SK-N-SH (cell line): ENCODE measurements around the gene MBNL1. TPM values are rescaled to one million over a fixed set of nuclear protein-coding genes. Genes with fewer than 3 reads are reported as not detected.
A peak's percentile ranks its signal among the peaks of the same experiment; 100 is the strongest.

Source experiments
- CTCF ChIA-PET: fragments of 300-600, 350-600 bp; formaldehyde crosslinking; extraction: SDS; loops from one replicate; lab custom pipeline; 2021; lab: Yijun Ruan, JAX
- POLR2A ChIA-PET: fragments of 350-600 bp; sonication (Branson Sonifier 250); formaldehyde crosslinking; extraction: SDS; loops from one replicate; lab custom pipeline; 2020; ENCODE audit warnings: antibody characterized with exemption, inconsistent platforms; lab: Yijun Ruan, JAX
- DNase-seq: peaks from one replicate; pipeline ENCODE4 v3.0.0; 2012
- H2AFZ ChIP-seq: fragments of 200-600 bp; sonication (generic); 2 replicates; pipeline ENCODE4 v1.8.1; 2016; ENCODE audit warnings: antibody characterized with exemption, mild to moderate bottlenecking, low read depth
- H3F3A ChIP-seq: fragments of 200-600 bp; sonication (generic); replicated peaks from 2 replicates; pipeline ENCODE3; 2016; ENCODE audit warnings: antibody characterized with exemption, mild to moderate bottlenecking; ENCODE audit not compliant: insufficient read depth
- H3K27ac ChIP-seq, 2 experiments: fragments of 200-500 bp in 1 of 2; fragments of 200-600 bp in 1 of 2; sonication (Bioruptor generic) in 1 of 2; sonication (generic), shearing (Covaris generic) in 1 of 2; 2 replicates each; pipeline versions ENCODE4 v1.5.1 to v1.6.1; 2014 to 2016; ENCODE audit warnings: low read depth in 2 of 2, inconsistent platforms in 1 of 2, low read length in 1 of 2, mild to moderate bottlenecking in 1 of 2, mixed read lengths in 1 of 2
- H3K27me3 ChIP-seq: fragments of 200-600 bp; sonication (generic), shearing (Covaris generic); 2 replicates; pipeline ENCODE4 v1.6.1; 2016; ENCODE audit warnings: mixed run types; ENCODE audit not compliant: insufficient read depth
- H3K36me3 ChIP-seq, 2 experiments: fragments of 200-500 bp in 1 of 2; fragments of 200-600 bp in 1 of 2; sonication (Bioruptor generic) in 1 of 2; sonication (generic) in 1 of 2; replicated peaks in 1 of 2; 2 replicates each; pipeline versions ENCODE3 to v1.5.1; 2014 to 2016; ENCODE audit warnings: low read length in 1 of 2, mild to moderate bottlenecking in 1 of 2; ENCODE audit not compliant: insufficient read depth in 2 of 2, control insufficient read depth in 1 of 2
- H3K4me1 ChIP-seq, 2 experiments: fragments of 200-500 bp in 1 of 2; fragments of 200-600 bp in 1 of 2; sonication (Bioruptor generic) in 1 of 2; sonication (generic), shearing (Covaris generic) in 1 of 2; 2 replicates each; pipeline versions ENCODE4 v1.5.1 to v1.6.1; 2014 to 2016; ENCODE audit warnings: low read depth in 1 of 2, low read length in 1 of 2, mixed run types in 1 of 2; ENCODE audit not compliant: insufficient read depth in 2 of 2, control insufficient read depth in 1 of 2
- H3K4me2 ChIP-seq: fragments of 200-600 bp; sonication (generic), shearing (Covaris generic); 2 replicates; pipeline ENCODE4 v1.6.1; 2017; ENCODE audit warnings: mixed run types
- H3K4me3 ChIP-seq, 2 experiments: fragments of 200-500 bp in 1 of 2; fragments of 200-600 bp in 1 of 2; sonication (Bioruptor generic) in 1 of 2; sonication (generic), shearing (Covaris generic) in 1 of 2; 2 replicates each; pipeline versions ENCODE4 v1.5.1 to v1.8.1; 2014 to 2016; ENCODE audit warnings: low read depth in 2 of 2, inconsistent platforms in 1 of 2, low read length in 1 of 2, mild to moderate bottlenecking in 1 of 2, mixed read lengths in 1 of 2, moderate library complexity in 1 of 2
- H3K79me2 ChIP-seq: fragments of 200-600 bp; sonication (generic); 2 replicates; pipeline ENCODE4 v1.8.1; 2017; ENCODE audit warnings: mild to moderate bottlenecking; ENCODE audit not compliant: insufficient read depth
- H3K9ac ChIP-seq: fragments of 200-600 bp; sonication (generic); 2 replicates; pipeline ENCODE4 v1.6.1; 2017; ENCODE audit warnings: mixed run types
- H3K9me2 ChIP-seq: fragments of 200-600 bp; sonication (generic); 2 replicates; pipeline ENCODE4 v1.6.1; 2017; ENCODE audit warnings: mixed run types
- H3K9me3 ChIP-seq: fragments of 200-600 bp; sonication (generic); 2 replicates; pipeline ENCODE4 v1.6.1; 2017; ENCODE audit warnings: mixed run types, mild to moderate bottlenecking, moderate library complexity
- H4K20me1 ChIP-seq: fragments of 200-600 bp; sonication (generic); 2 replicates; pipeline ENCODE4 v1.6.1; 2017; ENCODE audit warnings: mild to moderate bottlenecking, mixed run types; ENCODE audit not compliant: insufficient read depth
- CTCF ChIP-seq: fragments of 200-600 bp; sonication (generic); IDR thresholded peaks from 2 replicates; pipeline ENCODE4 v1.6.1; 2017; ENCODE audit warnings: antibody characterized with exemption, mild to moderate bottlenecking, moderate library complexity
- GABPA ChIP-seq: IDR thresholded peaks from 2 replicates; pipeline ENCODE4 v1.4.0; 2012; ENCODE audit warnings: low read depth, mild to moderate bottlenecking
- RAD21 ChIP-seq: IDR thresholded peaks from 2 replicates; pipeline ENCODE4 v1.6.1; 2012; ENCODE audit warnings: mild to moderate bottlenecking, low read length
- RCOR1 ChIP-seq: fragments of 150-350 bp; IDR thresholded peaks from 2 replicates; pipeline ENCODE4 v1.6.1; 2017; ENCODE audit warnings: antibody characterized with exemption, low read length
- SMC3 ChIP-seq: IDR thresholded peaks from 2 replicates; pipeline ENCODE4 v1.6.1; 2012; ENCODE audit warnings: low read depth, low read length, improper control_type of control experiment
- TEAD4 ChIP-seq: IDR thresholded peaks from 2 replicates; pipeline ENCODE4 v1.4.0; 2012; ENCODE audit warnings: mild to moderate bottlenecking, borderline replicate concordance; ENCODE audit not compliant: insufficient read depth
- USF2 ChIP-seq: fragments of 150-350 bp; IDR thresholded peaks from 2 replicates; pipeline ENCODE4 v1.6.1; 2017; ENCODE audit warnings: antibody characterized with exemption, low read length, low read depth, borderline replicate concordance
- ZBTB33 ChIP-seq: IDR thresholded peaks from 2 replicates; pipeline ENCODE4 v1.4.0; 2012; ENCODE audit warnings: low read depth, borderline replicate concordance
- WGBS: methylation state at CpG from one replicate; pipeline ENCODE4 v1.1.6; 2017; ENCODE audit warnings: low lambda C conversion rate; 5-methylcytosine and 5-hydroxymethylcytosine counted together
- polyA plus RNA-seq, 3 experiments: library from polyadenylated mRNA; depleted of rRNA; stranded (reverse); fragments of >200 nt; gene quantifications; 2 replicates each; pipeline ENCODE4 v1.2.3, GENCODE V29; 2012

The MBNL1 gene
- polyA plus RNA-seq, 1 of the 3 experiments (the other 2 are of a cell fraction): 44.3 TPM

GRCh38 chr3:152471814-152472671 lies 203.3 kb downstream of the MBNL1 start:
- H3K27me3 ChIP-seq: no peaks in the 10 kb centered on the region
- TF ChIP-seq RAD21 (peak; percentile 71), GABPA (no peak), CTCF (peak; percentile 80), RCOR1 (0 out of 2 replicates have a peak, but pooled peaks have one; percentile 15), SMC3 (peak; percentile 59), USF2 (no peak)
- peaks cover 0 to 3% of the 10 kb centered on the region in 2 experiments; a peak in 1 of 4 replicates for H3K4me1 ChIP-seq
- H3K4me3 ChIP-seq: peak overlapping the region in 1 of 2 experiments; percentile 14; a peak in 2 of 4 replicates
- H3K79me2 ChIP-seq: no peaks in the 10 kb centered on the region
- H3K9me3 ChIP-seq: no peaks in the 10 kb centered on the region
- H3K9ac ChIP-seq: no peak overlapping the region
- no peak overlapping the region; a peak in 1 of 4 replicates for H3K27ac ChIP-seq
- H3F3A ChIP-seq: peaks cover 29% of the 10 kb centered on the region
- CTCF ChIA-PET: interaction anchor here (0.5 to 2.6 kb wide), 47 partner anchors 11 to 495 kb away, joined by 3 to 21 read pairs (median 3); no protein-coding TSS in a partner anchor
- WGBS: 30% methylated on average over 15 of the region's 15 CpGs
- peak overlapping the region; percentile 7; the same call in 1 of the 2 replicates for H2AFZ ChIP-seq
- H4K20me1 ChIP-seq: no peaks in the 10 kb centered on the region
- no peaks in the 10 kb centered on the region for H3K9me2 ChIP-seq
- H3K36me3 ChIP-seq: peaks cover 0 to 14% of the 10 kb centered on the region in 2 experiments
- POLR2A ChIA-PET: interaction anchor here (0.8 kb wide), 1 partner anchor 288 kb away, joined by 3 read pairs; no protein-coding TSS in a partner anchor
- H3K4me2 ChIP-seq: peak overlapping the region; percentile 29; the same call in 1 of the 2 replicates
- peak; percentile 49 for DNase-seq

- TF ChIP-seq TEAD4 (no peak), RCOR1 (no peak), ZBTB33 (no peak)
These were observed 203.9 kb downstream of the MBNL1 start for GRCh38 chr3:152472672-152472954.

More at GRCh38 chr3:152472672-152472954, 203.9 kb downstream of the MBNL1 start:
- no peak overlapping the region for H3K4me3 ChIP-seq
- CTCF ChIA-PET: interaction anchor here (0.6 to 2.6 kb wide), 43 partner anchors 8 to 494 kb away, joined by 3 to 21 read pairs (median 3); no protein-coding TSS in a partner anchor
- no peak overlapping the region for H2AFZ ChIP-seq
- H3K9me2 ChIP-seq: no peaks in the 10 kb centered on the region
- H3K27me3 ChIP-seq: no peaks in the 10 kb centered on the region
- WGBS: 80% methylated on average over 3 of the region's 3 CpGs
- H3K9ac ChIP-seq: no peak overlapping the region
- no peak for DNase-seq
- peaks cover 0 to 11% of the 10 kb centered on the region in 2 experiments for H3K36me3 ChIP-seq
- no peak overlapping the region for H3K27ac ChIP-seq
- H3K4me2 ChIP-seq: no peak overlapping the region
- H4K20me1 ChIP-seq: no peaks in the 10 kb centered on the region
- H3K79me2 ChIP-seq: no peaks in the 10 kb centered on the region
- POLR2A ChIA-PET: no interaction called here
- no peaks in the 10 kb centered on the region for H3K9me3 ChIP-seq
- H3F3A ChIP-seq: peaks cover 27% of the 10 kb centered on the region
- H3K4me1 ChIP-seq: peaks cover 0 to 3% of the 10 kb centered on the region in 2 experiments; a peak in 1 of 4 replicates
